HG03571 (cell line): Measurements from ENCODE around the gene SEZ6L2.
"Not testable (repeated sequence)": the region's sequence is repeated elsewhere in the genome, so short reads cannot be mapped to it uniquely, and the experiment has no call there.

ENCODE experiments used
- ATAC-seq: cut with Tn5 transposase; IDR thresholded peaks from one replicate; pipeline ENCODE4 v1.9.1; 2021; ENCODE audit not compliant: unreplicated experiment

SEZ6L2 gene

GRCh38 chr16:29910819-29911675, 11.7 kb upstream of the SEZ6L2 start:
- no peak for ATAC-seq

GRCh38 chr16:29909851-29910250, 10.5 kb upstream of the SEZ6L2 start:
- ATAC-seq: not testable (repeated sequence)

GRCh38 chr16:29909391-29909790, 10.0 kb upstream of the SEZ6L2 start:
- no peak for ATAC-seq

- ATAC-seq: no peak
These were observed 9.4 kb upstream of the SEZ6L2 start for GRCh38 chr16:29908719-29909220.

- no peak for ATAC-seq
These were observed 8.6 kb upstream of the SEZ6L2 start for GRCh38 chr16:29907973-29908372.

GRCh38 chr16:29906520-29907244, 7.3 kb upstream of the SEZ6L2 start:
- ATAC-seq: no peak

- ATAC-seq: no peak
These were observed 6.3 kb upstream of the SEZ6L2 start for GRCh38 chr16:29905668-29906067.

- no peak for ATAC-seq
These were observed 5.6 kb upstream of the SEZ6L2 start for GRCh38 chr16:29904947-29905346.

- ATAC-seq: no peak
These were observed 4.2 kb upstream of the SEZ6L2 start for GRCh38 chr16:29903590-29903989.

- ATAC-seq: no peak
These were observed 2.2 kb upstream of the SEZ6L2 start for GRCh38 chr16:29901607-29901945.

- ATAC-seq: no peak
These were observed 1.7 kb upstream of the SEZ6L2 start for GRCh38 chr16:29900888-29901606.

- ATAC-seq: no peak
These were observed 945 bp upstream of the SEZ6L2 start, which contains the start of gene ASPHD1 for GRCh38 chr16:29900102-29900887. Gene ASPHD1, plus strand, starts transcription at chr16:29900488. Its CDS starts 484 bp downstream, at chr16:29900972.

- no peak for ATAC-seq
These were observed 390 bp downstream of the SEZ6L2 start for GRCh38 chr16:29898804-29899515.

- ATAC-seq: no peak
These were observed 1.1 kb downstream of the SEZ6L2 start for GRCh38 chr16:29898135-29898803.

- ATAC-seq: no peak
These were observed 2.0 kb downstream of the SEZ6L2 start for GRCh38 chr16:29897333-29897732.

- no peak for ATAC-seq
These were observed 2.5 kb downstream of the SEZ6L2 start for GRCh38 chr16:29896841-29897240.

GRCh38 chr16:29894352-29894751, 5.0 kb downstream of the SEZ6L2 start:
- no peak for ATAC-seq

GRCh38 chr16:29893553-29893952, 5.8 kb downstream of the SEZ6L2 start:
- ATAC-seq: no peak

GRCh38 chr16:29892458-29892813, 6.9 kb downstream of the SEZ6L2 start:
- no peak for ATAC-seq
